HG03354 (cell line): ENCODE results near the gene TPTE.
"Not testable (repeated sequence)": the region's sequence is repeated elsewhere in the genome, so short reads cannot be mapped to it uniquely, and the experiment has no call there.

Experiments
- ATAC-seq: cut with Tn5 transposase; IDR thresholded peaks from one replicate; pipeline ENCODE4 v1.9.1; 2021; ENCODE audit warnings: mild to moderate bottlenecking; ENCODE audit not compliant: unreplicated experiment, poor library complexity, severe bottlenecking

The TPTE gene

GRCh38 chr21:10614285-10614684 lies 92.9 kb downstream of the TPTE start:
- ATAC-seq: not testable (repeated sequence)

- not testable (repeated sequence) for ATAC-seq
These were observed 94.7 kb downstream of the TPTE start for GRCh38 chr21:10616061-10616460.

GRCh38 chr21:10616535-10616934 lies 95.2 kb downstream of the TPTE start:
- no peak for ATAC-seq

GRCh38 chr21:10617133-10617752 lies 95.9 kb downstream of the TPTE start:
- not testable (repeated sequence) for ATAC-seq

- ATAC-seq: no peak
These were observed 106.0 kb downstream of the TPTE start for GRCh38 chr21:10627316-10627863.

GRCh38 chr21:10629239-10629638 lies 107.9 kb downstream of the TPTE start:
- not testable (repeated sequence) for ATAC-seq

- not testable (repeated sequence) for ATAC-seq
These were observed 109.4 kb downstream of the TPTE start for GRCh38 chr21:10630829-10631228.

- ATAC-seq: not testable (repeated sequence)
These were observed 109.9 kb downstream of the TPTE start for GRCh38 chr21:10631316-10631715.

GRCh38 chr21:10638144-10638543 lies 116.8 kb downstream of the TPTE start:
- ATAC-seq: not testable (repeated sequence)

- no peak for ATAC-seq
These were observed 117.7 kb downstream of the TPTE start for GRCh38 chr21:10639123-10639522.

GRCh38 chr21:10639746-10640145 lies 118.4 kb downstream of the TPTE start:
- ATAC-seq: not testable (repeated sequence)

GRCh38 chr21:10640446-10640845 lies 119.1 kb downstream of the TPTE start:
- ATAC-seq: no peak

- ATAC-seq: no peak
These were observed 119.7 kb downstream of the TPTE start for GRCh38 chr21:10641107-10641506.

- not testable (repeated sequence) for ATAC-seq
These were observed 124.3 kb downstream of the TPTE start for GRCh38 chr21:10645667-10646066.

- not testable (repeated sequence) for ATAC-seq
These were observed 128.2 kb downstream of the TPTE start for GRCh38 chr21:10649350-10650149.

GRCh38 chr21:10650297-10650696 lies 128.9 kb downstream of the TPTE start:
- not testable (repeated sequence) for ATAC-seq
